HAP-1 (cell line): Measurements from ENCODE around the gene HLX.

ENCODE experiments used
- DNase-seq, 2 experiments: peaks; one replicate each; pipeline ENCODE4 v3.0.0-alpha.2; 2016 to 2020; ENCODE audit warnings: low spot score in 2 of 2
- H3K27me3 ChIP-seq: fragments of 250-450 bp; sonication (Bioruptor Pico); 2 replicates; pipeline ENCODE4 v1.5.1; 2020; ENCODE audit warnings: low read depth, mild to moderate bottlenecking, moderate library complexity
- H3K36me3 ChIP-seq: fragments of 250-450 bp; sonication (Bioruptor Pico); replicated peaks from 2 replicates; pipeline ENCODE4 v1.5.1; 2020; ENCODE audit warnings: mild to moderate bottlenecking
- H3K4me1 ChIP-seq: fragments of 250-450 bp; sonication (Bioruptor Pico); 2 replicates; pipeline ENCODE4 v1.5.1; 2020; ENCODE audit warnings: mild to moderate bottlenecking
- H3K4me3 ChIP-seq: fragments of 250-450 bp; sonication (Bioruptor Pico); 2 replicates; pipeline ENCODE4 v1.5.1; 2020; ENCODE audit warnings: mild to moderate bottlenecking, moderate library complexity
- H3K9me3 ChIP-seq: fragments of 250-450 bp; sonication (Bioruptor Pico); 2 replicates; pipeline ENCODE4 v1.5.1; 2020; ENCODE audit warnings: mild to moderate bottlenecking, moderate library complexity
- in situ Hi-C: fragments of 300-500 bp; cut with MboI; formaldehyde crosslinking; loops from 3 replicates; pipeline ENCODE4 v1.14.3; 2020; ENCODE audit warnings: low sequenced_read_pairs, inconsistent platforms, mixed read lengths

The HLX gene

DNA sequence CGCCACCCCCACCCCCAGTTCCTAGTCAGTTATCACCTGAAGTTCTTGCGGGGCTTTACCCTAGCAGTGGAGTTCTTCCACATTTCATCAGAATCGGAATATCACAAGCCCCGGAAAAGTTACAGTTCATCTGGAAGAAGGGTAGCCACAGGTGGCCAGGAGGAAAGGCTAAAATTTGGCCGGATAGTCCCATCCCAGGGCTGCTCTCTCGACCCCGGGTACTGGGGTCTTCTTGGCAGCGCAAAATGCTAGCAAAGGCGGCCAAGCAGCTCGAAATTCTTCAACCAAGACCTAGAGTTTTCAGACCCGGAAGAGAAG lies 7.9 kb downstream of the HLX start:
- H3K4me1 ChIP-seq, result no peaks in the 10 kb centered on the region
- no peaks in the 10 kb centered on the region for H3K27me3 ChIP-seq
- H3K9me3 ChIP-seq, result no peaks in the 10 kb centered on the region
- in situ Hi-C loops, result no loop called here
- no peak overlapping the region for H3K4me3 ChIP-seq
- DNase-seq, result no peak
- H3K36me3 ChIP-seq, result peaks cover 8% of the 10 kb centered on the region; the same call in 1 of the 2 replicates

DNA sequence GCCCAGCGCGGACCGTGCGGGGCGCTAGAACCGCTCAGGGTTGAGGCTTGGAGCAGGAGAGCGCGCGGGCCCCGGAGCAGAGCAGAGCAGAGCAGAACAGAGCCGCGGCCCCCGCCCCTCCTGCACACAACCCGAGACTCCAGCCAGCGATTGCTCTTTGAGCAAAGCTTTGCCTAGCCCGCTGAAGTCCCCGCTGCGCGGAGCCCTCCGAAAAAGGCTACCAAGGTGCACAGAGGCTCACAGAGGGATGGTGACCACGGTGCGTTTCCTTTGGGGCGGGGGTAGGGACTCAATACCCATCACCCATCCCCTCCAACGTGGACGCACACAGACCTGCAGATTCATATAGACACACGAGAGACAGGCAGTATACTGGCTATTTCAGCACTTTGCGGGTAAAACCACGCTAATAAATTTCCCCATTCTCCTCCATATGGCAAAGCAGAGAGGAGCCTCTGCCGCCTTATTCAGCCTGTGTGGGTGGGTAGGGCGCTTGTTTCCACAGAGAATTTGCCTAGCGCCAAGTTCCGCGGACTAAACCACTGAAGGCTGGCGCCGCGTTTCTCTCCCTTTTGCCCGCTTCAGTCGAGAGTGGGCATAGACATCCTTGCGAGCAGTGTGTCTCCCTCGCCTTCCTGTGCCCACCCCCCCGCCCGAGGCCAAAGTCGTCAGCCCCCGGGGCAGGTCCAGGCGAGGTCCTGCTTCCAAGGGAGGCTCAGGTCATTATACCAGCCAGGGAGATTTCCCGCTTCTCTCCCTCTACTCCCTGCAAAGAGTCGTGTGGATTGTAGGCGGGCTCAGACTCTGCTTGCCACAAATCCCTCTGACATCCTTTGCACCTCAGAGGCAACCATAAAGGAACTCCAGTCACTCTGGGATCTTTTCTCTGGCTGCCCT lies 8.5 kb downstream of the HLX start:
- in situ Hi-C loops, result no loop called here
- Histone ChIP-seq H3K36me3 (peaks cover 8% of the 10 kb centered on the region; the same call in 1 of the 2 replicates), H3K9me3 (no peaks in the 10 kb centered on the region), H3K4me1 (no peaks in the 10 kb centered on the region), H3K4me3 (no peak overlapping the region), H3K27me3 (no peaks in the 10 kb centered on the region)
- no peak for DNase-seq

DNA sequence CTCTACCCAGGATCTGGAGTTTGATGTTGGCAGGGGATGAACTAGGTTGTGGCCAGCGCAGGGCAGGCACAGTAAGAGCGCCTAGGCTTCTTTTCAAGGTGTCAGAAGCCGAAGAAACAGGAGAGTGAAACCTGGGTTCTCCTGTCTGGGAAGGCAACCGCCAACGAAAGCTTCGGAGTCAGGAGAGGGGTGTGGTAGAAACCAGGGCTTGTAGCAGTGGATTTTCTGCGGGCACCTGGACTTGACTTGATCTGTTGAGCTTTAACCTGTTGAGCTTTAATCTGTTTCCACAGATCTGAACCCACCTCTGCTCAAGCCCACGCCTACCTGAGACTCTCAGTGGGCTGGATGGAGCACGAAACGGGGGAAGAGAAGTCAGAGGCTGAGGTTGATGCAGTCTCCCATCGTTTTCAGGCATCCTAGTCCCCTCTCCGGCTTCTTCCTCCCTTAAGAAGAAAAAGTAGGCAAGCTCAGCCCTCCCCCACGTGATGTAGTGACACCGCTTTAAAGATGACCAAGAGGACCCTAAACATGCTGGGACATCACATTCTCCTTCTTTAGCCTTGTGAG lies 9.3 kb downstream of the HLX start:
- peaks cover 8% of the 10 kb centered on the region; the same call in 1 of the 2 replicates for H3K36me3 ChIP-seq
- H3K4me1 ChIP-seq, result no peaks in the 10 kb centered on the region
- in situ Hi-C loops, result no loop called here
- no peaks in the 10 kb centered on the region for H3K9me3 ChIP-seq
- no peak overlapping the region for H3K4me3 ChIP-seq
- no peak for DNase-seq
- no peaks in the 10 kb centered on the region for H3K27me3 ChIP-seq

DNA sequence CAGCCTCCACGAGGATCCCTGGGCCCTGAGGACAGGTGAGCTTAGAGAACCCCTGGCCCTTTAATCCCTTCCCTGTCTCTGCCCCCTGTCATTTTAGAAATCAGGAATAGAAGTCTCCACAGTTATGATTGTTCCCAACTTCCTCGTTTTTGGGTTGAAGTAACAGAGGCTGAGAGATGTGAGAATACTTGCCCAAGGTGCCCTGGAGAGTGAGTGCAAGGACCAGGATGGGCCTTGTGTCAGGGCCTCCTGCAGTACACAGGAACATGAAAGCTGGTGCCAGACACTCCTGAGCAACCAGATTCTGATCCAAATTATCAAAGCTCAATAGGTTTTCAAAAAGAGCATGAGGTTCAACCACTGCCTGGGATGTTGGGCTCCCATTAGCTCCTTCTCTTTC lies 10.1 kb downstream of the HLX start:
- peaks cover 8% of the 10 kb centered on the region; the same call in 1 of the 2 replicates for H3K36me3 ChIP-seq
- in situ Hi-C loops, result no loop called here
- H3K27me3 ChIP-seq, result no peaks in the 10 kb centered on the region
- no peaks in the 10 kb centered on the region for H3K9me3 ChIP-seq
- H3K4me3 ChIP-seq, result no peak overlapping the region
- no peak for DNase-seq
- no peaks in the 10 kb centered on the region for H3K4me1 ChIP-seq

DNA sequence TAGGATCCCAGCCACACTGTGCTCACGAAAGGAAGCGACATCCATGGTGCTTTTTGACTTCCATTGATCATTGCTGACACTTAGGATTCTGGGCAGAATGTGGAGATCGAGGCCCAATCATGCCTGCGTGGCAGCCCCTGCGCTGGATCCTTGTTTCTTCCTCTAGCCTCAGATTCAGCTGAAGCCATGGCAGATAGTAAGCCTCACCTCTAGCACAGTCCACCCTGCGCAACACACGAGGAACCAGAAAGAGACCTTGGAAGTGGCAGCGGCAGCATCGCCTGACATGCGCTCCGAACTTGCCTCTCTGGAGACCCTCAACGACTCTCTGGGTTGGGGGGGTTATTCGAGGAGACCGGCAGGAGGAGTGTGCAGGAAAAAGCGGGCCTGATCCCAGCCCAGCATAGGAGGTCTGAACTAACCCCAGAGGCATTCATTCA lies 10.6 kb downstream of the HLX start:
- Histone ChIP-seq H3K4me1 (no peaks in the 10 kb centered on the region), H3K27me3 (no peaks in the 10 kb centered on the region), H3K9me3 (no peaks in the 10 kb centered on the region), H3K4me3 (no peak overlapping the region), H3K36me3 (peaks cover 4% of the 10 kb centered on the region; the same call in 1 of the 2 replicates)
- in situ Hi-C loops, result no loop called here
- DNase-seq, result no peak

DNA sequence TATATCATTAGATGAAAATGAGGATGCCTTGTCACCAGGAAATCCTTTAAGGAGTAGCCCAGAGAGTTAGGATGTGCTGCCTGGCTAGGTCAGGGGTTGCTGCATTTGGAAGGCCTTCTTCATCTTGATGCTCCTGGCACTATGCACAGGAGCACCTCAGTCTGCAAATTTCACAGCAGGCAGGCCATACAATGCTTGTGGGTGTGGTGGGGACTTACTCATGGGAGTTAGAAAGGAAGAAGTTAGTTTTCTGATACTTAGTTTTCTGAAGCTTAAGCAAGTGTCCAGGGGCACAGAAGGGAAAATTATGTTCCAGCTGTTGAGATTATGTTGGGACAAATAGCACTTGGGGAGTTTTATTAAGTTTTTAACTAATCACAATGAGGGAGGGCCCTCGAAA lies 11.4 kb downstream of the HLX start:
- in situ Hi-C loops, result no loop called here
- Histone ChIP-seq H3K27me3 (no peaks in the 10 kb centered on the region), H3K4me3 (no peak overlapping the region), H3K4me1 (no peaks in the 10 kb centered on the region), H3K9me3 (no peaks in the 10 kb centered on the region), H3K36me3 (no peaks in the 10 kb centered on the region)
- no peak for DNase-seq

DNA sequence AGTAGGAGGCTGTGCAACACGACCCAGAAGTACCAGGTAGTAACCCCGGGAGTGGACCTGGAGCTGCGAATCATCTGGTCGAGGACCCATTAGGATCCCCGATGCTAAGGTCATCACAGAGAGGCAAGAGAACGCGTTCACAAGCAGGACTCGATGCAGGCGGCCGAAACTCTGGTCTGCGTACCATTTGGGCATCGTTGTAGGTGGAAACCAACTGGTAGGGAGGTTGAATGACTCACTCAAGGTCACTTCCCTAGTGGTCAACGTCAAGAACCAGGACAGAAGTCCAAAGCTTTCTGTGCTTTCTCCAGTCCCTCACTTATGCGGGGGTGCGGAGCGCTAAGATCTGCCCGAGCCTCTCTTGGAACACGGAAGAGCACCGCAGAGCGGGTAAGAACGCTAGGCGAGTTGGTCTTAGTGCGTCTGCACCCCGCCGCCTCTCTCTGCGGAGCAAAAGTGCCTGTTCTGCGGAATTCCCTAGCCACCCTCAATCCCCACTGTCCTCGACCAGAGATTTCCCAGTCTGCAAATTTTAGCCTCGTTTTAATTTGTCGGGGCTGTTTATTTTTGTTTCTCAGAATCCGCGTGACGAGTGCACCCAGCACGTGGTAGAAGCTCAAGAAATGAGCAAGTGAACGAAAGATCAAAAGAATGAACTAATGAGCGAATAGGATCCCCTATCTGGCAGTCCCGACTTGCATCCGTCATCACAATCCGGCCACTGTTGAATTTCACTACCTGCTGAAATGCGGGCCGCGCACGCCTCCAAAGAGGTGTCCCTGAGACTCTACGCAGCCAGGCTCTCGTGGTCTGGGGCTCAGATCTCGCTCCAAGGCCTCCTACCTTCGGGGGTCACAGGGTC lies 12.2 kb downstream of the HLX start:
- in situ Hi-C loops, result no loop called here
- Histone ChIP-seq H3K9me3 (no peaks in the 10 kb centered on the region), H3K4me1 (no peaks in the 10 kb centered on the region), H3K27me3 (no peaks in the 10 kb centered on the region), H3K36me3 (no peaks in the 10 kb centered on the region), H3K4me3 (no peak overlapping the region)
- DNase-seq, result no peak

DNA sequence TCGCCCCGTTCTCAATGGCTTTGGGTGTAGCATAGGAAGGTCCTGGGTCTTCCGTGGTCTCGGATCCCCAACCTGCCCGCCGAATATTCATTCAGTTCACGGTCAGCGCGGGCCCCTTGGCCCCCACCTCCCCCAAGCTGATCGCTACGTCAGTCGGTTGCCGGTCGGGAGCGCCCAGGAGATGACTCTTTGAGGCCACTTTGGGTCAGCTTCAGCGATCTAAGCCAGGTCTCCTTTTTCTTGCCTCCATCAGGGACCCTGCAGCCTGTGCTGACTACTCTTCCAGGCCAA lies 12.8 kb downstream of the HLX start:
- Histone ChIP-seq H3K9me3 (no peaks in the 10 kb centered on the region), H3K4me3 (no peak overlapping the region), H3K4me1 (no peaks in the 10 kb centered on the region), H3K36me3 (no peaks in the 10 kb centered on the region), H3K27me3 (no peaks in the 10 kb centered on the region)
- in situ Hi-C loops, result no loop called here
- DNase-seq, result no peak

DNA sequence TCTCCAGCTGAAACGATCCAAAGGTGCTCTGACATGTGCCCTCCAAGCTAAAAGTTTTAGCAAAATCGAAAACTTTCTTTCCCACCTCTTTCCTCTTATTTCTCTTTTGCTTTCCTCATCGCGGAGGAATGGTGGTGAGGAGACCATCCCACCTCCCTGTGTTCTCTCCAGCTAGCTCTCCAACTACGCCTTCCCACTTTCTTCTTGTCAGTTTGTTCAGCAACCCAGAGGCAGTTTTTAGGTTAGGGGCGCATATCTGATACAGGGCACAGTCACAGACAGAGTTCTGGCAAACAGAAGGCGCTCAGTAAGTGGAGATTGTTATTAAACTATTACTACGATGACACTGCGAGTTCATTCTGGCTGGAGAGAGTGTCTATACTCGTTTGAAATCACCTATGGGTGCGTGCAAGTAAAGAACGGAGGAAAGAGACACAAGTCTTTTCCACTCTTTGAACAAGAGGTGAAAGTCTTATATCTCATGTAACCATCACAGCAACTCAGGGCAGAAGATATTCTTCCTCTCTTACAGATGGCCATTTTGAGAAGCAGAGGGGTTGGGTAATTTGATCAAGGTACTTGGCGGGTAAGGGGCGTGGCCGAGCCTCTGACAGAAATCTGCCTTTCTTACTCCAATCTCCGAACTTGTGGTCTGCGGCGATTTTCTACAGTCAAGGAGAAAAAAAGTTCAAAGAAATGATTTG lies 13.9 kb downstream of the HLX start:
- no peaks in the 10 kb centered on the region for H3K27me3 ChIP-seq
- no peak overlapping the region for H3K4me3 ChIP-seq
- H3K36me3 ChIP-seq, result no peaks in the 10 kb centered on the region
- no peaks in the 10 kb centered on the region for H3K4me1 ChIP-seq
- in situ Hi-C loops, result no loop called here
- no peak for DNase-seq
- H3K9me3 ChIP-seq, result no peaks in the 10 kb centered on the region

DNA sequence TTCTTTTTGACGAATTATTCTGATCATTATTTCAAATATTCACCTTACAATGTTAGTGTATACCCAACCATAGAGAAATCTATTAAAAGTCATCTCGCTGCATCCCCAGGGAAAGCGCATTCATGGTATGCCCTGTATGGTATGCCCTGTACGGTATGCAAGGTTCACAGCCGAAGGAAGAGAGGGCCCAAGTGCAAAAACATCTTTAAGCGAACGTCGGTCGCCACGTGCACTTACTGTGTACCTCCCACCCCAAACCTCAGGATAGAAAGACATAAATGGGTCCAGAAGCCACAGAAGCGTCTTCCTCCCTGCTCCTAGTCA lies 14.4 kb downstream of the HLX start:
- Histone ChIP-seq H3K9me3 (no peaks in the 10 kb centered on the region), H3K27me3 (no peaks in the 10 kb centered on the region)

DNA sequence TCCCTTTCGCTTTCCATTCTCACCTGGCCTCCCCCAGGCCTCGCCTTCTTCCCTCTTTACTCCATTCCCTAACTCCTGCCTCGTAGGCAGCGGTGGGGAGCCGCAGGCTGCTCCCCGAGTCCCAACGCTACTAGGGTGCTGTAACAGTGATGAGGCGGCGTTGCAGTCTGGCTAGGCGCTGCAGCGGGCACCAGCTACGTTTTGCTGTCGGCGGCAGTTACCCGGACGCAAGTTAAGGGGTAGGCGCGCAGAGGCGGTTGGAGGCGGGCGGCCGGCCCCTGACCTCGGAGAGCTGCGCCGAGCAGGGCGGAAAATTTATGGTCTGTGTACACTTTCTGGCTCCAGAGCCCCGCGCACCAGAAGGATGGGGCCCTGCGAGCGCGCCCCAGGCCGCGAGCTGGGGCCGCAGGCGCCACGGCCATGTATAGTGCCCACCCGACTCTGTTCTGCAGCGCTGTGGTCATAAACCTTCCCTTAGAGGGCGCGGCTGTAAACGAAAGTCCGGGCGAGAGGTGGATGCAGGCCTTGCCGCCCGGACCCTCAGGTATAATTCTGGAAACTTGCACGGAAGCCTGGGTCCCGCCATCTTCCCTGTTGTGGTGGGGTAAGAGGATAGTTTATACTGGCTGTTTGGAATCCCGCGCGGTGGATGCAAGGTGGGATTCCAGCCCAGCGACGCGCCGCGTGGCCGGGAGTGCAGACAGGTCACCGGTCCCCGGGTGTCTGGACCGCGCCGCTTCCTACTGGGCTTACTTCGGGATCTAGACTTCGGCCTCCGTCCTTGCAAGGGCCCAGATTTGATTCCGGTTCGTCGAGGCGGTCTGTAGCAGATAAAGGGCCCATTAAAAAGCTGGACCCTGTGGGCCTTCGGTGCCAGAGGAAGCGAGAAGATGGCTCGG lies 15.0 kb downstream of the HLX start:
- H3K4me3 ChIP-seq, result no peak overlapping the region
- H3K9me3 ChIP-seq, result no peaks in the 10 kb centered on the region
- no peaks in the 10 kb centered on the region for H3K27me3 ChIP-seq
- DNase-seq, result no peak
- in situ Hi-C loops, result no loop called here
- H3K4me1 ChIP-seq, result no peaks in the 10 kb centered on the region
- no peaks in the 10 kb centered on the region for H3K36me3 ChIP-seq

More for the DNA sequence above, 14.4 kb downstream of the HLX start:
- Histone ChIP-seq H3K36me3 (no peaks in the 10 kb centered on the region), H3K4me1 (no peaks in the 10 kb centered on the region), H3K4me3 (no peak overlapping the region)
- no peak for DNase-seq
- in situ Hi-C loops, result no loop called here

DNA sequence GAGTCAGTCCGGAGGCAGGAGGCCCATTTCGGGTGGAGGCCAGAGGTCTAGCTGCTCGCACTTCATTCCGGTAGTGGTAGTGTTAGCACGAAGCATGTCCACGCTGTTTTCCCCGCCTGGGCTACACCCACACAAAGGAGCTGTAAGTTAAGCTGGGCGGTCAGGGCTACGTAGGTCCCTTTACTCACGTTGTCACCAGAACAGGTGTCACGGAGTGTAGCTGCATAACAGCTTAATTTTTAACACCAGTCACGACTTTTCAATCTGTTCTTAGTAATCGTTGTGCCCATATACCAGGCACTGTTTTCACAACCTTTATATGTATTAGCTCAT lies 15.6 kb downstream of the HLX start:
- no peak for DNase-seq
- Histone ChIP-seq H3K36me3 (no peaks in the 10 kb centered on the region), H3K27me3 (no peaks in the 10 kb centered on the region), H3K9me3 (no peaks in the 10 kb centered on the region), H3K4me1 (no peaks in the 10 kb centered on the region), H3K4me3 (no peak overlapping the region)
- in situ Hi-C loops, result no loop called here

DNA sequence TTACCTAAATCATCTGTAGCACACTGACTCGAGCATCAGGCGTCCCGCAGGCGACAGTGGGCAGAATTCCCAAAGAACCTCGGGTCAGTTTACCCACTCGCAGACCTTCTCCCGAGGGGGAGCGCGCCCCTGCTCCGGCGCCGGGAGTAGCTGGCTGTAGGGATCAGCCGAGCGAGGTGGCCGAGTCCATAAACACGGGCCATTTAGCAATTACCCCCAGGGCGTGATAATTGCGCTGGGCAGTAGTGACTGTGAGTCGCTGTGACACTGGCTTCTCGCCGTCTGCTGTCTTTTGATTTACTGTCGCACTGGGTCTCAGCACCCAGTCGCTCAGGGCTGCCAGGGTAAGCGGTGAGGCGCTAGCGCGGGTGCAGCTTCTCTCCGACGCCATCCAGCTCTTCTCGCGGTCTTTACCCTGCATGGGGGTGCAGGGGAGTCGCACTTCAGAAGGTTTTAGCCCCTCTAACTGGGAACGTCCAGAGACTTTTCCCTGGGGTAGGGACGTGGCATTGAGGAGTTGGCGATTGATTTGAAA lies 16.2 kb downstream of the HLX start:
- in situ Hi-C loops, result no loop called here
- H3K9me3 ChIP-seq, result no peaks in the 10 kb centered on the region
- H3K4me3 ChIP-seq, result no peak overlapping the region
- no peaks in the 10 kb centered on the region for H3K27me3 ChIP-seq
- DNase-seq, result no peak
- H3K36me3 ChIP-seq, result no peaks in the 10 kb centered on the region
- no peaks in the 10 kb centered on the region for H3K4me1 ChIP-seq
